Prostate gland (tissue), 2 donors: ENCODE measurements around the gene AMFR.

Experiments used
- POLR2A ChIP-seq: fragments of 450-650 bp; IDR thresholded peaks from one replicate; pipeline ENCODE4 v1.6.1; 2016; ENCODE audit warnings: antibody characterized with exemption, mild to moderate bottlenecking
- POLR2AphosphoS5 ChIP-seq: sonication (generic); formaldehyde crosslinking; IDR thresholded peaks from one replicate; pipeline ENCODE4 v1.6.1; 2017; ENCODE audit warnings: antibody characterized with exemption
- TF ChIP-seq, protein P1 (sequence below), 4 experiments: fragments of 200-600 bp in 2 of 4; fragments of 450-650 bp in 2 of 4; sonication (generic) in 2 of 4; IDR thresholded peaks; 1 replicate in 3 of 4; 2 replicates in 1 of 4; pipeline ENCODE4 v1.5.1; 2016 to 2019; ENCODE audit warnings: antibody characterized with exemption in 4 of 4, mild to moderate bottlenecking in 2 of 4, moderate library complexity in 2 of 4

DNA sequence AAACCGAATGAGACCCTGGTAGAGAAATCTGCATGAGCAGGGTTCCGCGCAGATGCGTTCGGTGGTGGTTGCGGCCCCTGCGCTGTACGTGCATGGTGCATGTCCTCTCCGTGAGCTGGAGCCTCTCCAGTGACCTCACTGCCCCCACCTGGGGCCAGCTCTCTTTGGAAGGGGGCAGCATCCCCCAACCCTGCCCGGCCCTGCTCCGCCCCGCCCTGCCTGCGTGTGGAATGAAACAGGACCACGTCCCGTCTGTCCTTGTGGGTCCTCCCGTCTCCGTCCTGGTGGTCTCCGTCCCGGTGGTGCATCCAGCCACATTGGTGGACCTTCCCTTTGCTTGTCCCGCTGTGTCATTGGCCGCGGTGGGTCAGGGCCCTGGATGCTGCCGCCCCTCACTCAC lies 84.9 kb downstream of the AMFR start:
- TF ChIP-seq, protein P1, sequence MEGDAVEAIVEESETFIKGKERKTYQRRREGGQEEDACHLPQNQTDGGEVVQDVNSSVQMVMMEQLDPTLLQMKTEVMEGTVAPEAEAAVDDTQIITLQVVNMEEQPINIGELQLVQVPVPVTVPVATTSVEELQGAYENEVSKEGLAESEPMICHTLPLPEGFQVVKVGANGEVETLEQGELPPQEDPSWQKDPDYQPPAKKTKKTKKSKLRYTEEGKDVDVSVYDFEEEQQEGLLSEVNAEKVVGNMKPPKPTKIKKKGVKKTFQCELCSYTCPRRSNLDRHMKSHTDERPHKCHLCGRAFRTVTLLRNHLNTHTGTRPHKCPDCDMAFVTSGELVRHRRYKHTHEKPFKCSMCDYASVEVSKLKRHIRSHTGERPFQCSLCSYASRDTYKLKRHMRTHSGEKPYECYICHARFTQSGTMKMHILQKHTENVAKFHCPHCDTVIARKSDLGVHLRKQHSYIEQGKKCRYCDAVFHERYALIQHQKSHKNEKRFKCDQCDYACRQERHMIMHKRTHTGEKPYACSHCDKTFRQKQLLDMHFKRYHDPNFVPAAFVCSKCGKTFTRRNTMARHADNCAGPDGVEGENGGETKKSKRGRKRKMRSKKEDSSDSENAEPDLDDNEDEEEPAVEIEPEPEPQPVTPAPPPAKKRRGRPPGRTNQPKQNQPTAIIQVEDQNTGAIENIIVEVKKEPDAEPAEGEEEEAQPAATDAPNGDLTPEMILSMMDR (IDR thresholded peaks at IDR 0.05), result no peak
- no peak for TF ChIP-seq POLR2A
- TF ChIP-seq POLR2AphosphoS5, result no peak
